Uterus (tissue), 2 donors: Measurements from ENCODE around the gene TTLL6.

Source experiments
- CTCF ChIP-seq, 4 experiments: fragments of 200-600 bp in 2 of 4; fragments of 450-650 bp in 2 of 4; sonication (generic) in 2 of 4; IDR thresholded peaks; one replicate each; pipeline ENCODE4 v1.5.1; 2016 to 2019; ENCODE audit warnings: antibody characterized with exemption in 4 of 4, mild to moderate bottlenecking in 2 of 4, moderate library complexity in 1 of 4
- POLR2A ChIP-seq, 2 donors: fragments of 450-650 bp; IDR thresholded peaks; one replicate each; pipeline ENCODE4 v1.6.1; 2016; ENCODE audit warnings: antibody characterized with exemption in 2 of 2, mild to moderate bottlenecking in 1 of 2, moderate library complexity in 1 of 2

GRCh38 chr17:48791128-48792032 is 25.6 kb downstream of the TTLL6 start:
- TF ChIP-seq CTCF (IDR thresholded peaks at IDR 0.05): peak; percentile 54 to 73 (median 64)
- no peak for TF ChIP-seq POLR2A (IDR thresholded peaks at IDR 0.05)
